IPS DF 6.9 (cell line): ENCODE data around the gene TUBD1.
"Not testable (repeated sequence)": the region's sequence is repeated elsewhere in the genome, so short reads cannot be mapped to it uniquely, and the experiment has no call there.

Experiments
- DNase-seq: peaks from one replicate; pipeline ENCODE4 v3.0.0-alpha.2; 2013; ENCODE audit warnings: low read depth, low spot score
- H3K27ac ChIP-seq: one replicate; pipeline ENCODE4 v1.5.1; 2013; ENCODE audit warnings: low read length, control low read depth
- H3K27me3 ChIP-seq: 2 replicates; pipeline ENCODE4 v1.6.1; 2013; ENCODE audit warnings: mild to moderate bottlenecking, low read length; ENCODE audit not compliant: control insufficient read depth, insufficient read depth
- H3K36me3 ChIP-seq: 2 replicates; pipeline ENCODE4 v1.6.1; 2013; ENCODE audit warnings: low read length; ENCODE audit not compliant: control insufficient read depth, insufficient read depth
- H3K4me1 ChIP-seq: 2 replicates; pipeline ENCODE4 v1.6.1; 2013; ENCODE audit warnings: low read length; ENCODE audit not compliant: control insufficient read depth, insufficient read depth
- H3K4me3 ChIP-seq: 2 replicates; pipeline ENCODE4 v1.5.1; 2013; ENCODE audit warnings: mild to moderate bottlenecking, low read length
- H3K9me3 ChIP-seq: 2 replicates; pipeline ENCODE4 v1.6.1; 2013; ENCODE audit warnings: low read length, inconsistent platforms; ENCODE audit not compliant: control insufficient read depth, insufficient read depth
- WGBS: extraction: QIAGEN DNeasy Blood & Tissue Kit; methylation state at CpG from one replicate; pipeline ENCODE4 v1.1.7; 2013; ENCODE audit warnings: mixed read lengths, missing lambda C conversion rate; ENCODE audit not compliant: insufficient read length, insufficient coverage; 5-methylcytosine and 5-hydroxymethylcytosine counted together

Gene TUBD1

DNA sequence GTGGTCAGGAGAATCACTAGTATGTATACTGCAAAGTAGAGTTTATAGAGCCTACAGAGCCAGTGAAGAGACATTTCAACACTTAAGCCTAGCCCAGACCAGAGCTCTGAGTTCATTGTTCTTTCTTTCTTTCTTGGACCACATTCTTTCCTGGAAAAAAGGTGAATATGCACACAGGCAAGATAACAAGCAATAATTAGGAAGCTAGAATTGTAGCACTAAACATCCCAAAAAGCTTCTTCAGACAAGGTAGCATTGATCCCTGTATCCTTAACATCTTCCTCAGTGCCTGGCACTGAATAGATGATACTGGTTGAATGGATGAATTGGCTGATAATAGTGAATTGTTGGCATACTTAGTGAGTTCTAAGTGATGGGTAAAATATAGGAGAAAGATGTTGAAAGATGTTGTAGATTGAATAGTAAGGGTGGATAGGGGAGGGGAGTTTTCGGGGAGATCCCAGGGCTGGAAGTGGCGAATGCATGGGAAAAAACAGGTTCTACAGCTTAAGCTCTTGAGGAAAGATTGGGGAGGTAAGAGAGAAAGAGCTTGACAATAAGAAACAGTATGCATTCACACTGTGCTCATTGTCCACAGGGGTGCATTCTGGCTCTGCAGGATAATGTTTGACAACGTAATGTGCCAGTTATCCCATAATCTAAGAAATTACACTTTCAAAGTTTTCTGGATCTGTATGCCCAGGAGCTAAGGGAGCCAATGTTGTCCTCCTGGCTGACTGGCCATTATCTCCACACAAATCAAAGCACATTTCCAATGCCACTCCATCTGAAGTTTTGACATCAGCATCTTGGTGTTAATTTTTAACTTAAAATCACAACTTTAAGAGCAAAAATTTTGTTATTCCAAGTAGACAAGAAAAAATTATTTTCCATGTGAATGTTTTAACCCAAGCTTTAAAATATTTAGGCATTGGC, 35.6 kb downstream of the TUBD1 start:
- Histone ChIP-seq H3K27me3 (no peaks in the 10 kb centered on the region), H3K9me3 (no peaks in the 10 kb centered on the region), H3K36me3 (no peaks in the 10 kb centered on the region), H3K4me1 (peaks cover 2% of the 10 kb centered on the region; the same call in 1 of the 2 replicates), H3K4me3 (no peak overlapping the region), H3K27ac (no peak overlapping the region)
- WGBS = 100% methylated on average over 1 of the region's 3 CpGs
- no peak for DNase-seq

GRCh38 chr17:59853919-59854729, 38.6 kb downstream of the TUBD1 start:
- H3K27me3 ChIP-seq, H3K4me3 ChIP-seq, H3K4me1 ChIP-seq, DNase-seq, H3K9me3 ChIP-seq, H3K36me3 ChIP-seq, H3K27ac ChIP-seq: not testable (repeated sequence)
- WGBS = no CpG with 5 or more reads among the region's 10 CpGs

DNA sequence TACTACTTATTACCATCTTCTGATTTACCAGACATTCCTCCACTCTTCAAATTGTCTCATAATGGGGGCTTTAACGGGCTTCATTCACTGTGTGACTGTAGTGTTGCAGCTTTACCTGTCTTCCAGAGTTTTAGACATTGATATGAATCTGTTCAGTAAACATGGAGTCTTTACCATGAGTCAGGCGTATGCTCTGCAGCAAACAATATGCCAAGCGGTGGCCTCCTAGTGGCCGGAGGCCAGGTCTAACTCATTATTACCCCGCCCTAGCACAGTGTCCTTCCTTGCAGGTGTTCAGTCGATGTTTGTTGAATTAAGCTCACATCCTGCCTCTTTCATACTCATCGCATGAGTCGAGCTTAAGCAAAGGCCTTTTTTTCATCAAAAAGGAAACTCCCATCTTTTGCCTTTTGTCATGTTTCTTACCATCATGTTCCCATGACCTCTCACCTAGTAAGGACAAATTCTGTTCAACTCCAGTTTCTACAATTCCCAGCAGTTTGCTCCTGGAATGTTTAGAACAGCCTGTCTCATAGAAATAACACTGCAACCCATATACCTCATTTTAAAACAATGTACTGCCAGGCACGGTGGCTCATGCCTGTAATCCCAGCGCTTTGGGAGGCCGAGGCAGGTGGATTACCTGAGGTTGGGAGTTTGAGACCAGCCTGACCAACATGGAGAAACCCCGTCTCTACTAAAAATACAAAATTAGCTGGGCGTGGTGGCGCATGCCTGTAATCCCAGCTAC, 39.4 kb downstream of the TUBD1 start:
- H3K36me3 ChIP-seq = no peaks in the 10 kb centered on the region
- DNase-seq = no peak
- H3K4me3 ChIP-seq = no peak overlapping the region
- H3K9me3 ChIP-seq = no peaks in the 10 kb centered on the region
- no peaks in the 10 kb centered on the region for H3K27me3 ChIP-seq
- H3K27ac ChIP-seq = no peak overlapping the region
- WGBS = no CpG with 5 or more reads among the region's 14 CpGs
- peaks cover 2% of the 10 kb centered on the region; the same call in 1 of the 2 replicates for H3K4me1 ChIP-seq

GRCh38 chr17:59852847-59853167, 39.9 kb downstream of the TUBD1 start:
- H3K9me3 ChIP-seq, H3K27me3 ChIP-seq, H3K4me1 ChIP-seq, H3K36me3 ChIP-seq, DNase-seq, H3K27ac ChIP-seq, H3K4me3 ChIP-seq: not testable (repeated sequence)
- WGBS = no CpG with 5 or more reads among the region's 7 CpGs

GRCh38 chr17:59851439-59852375, 41.0 kb downstream of the TUBD1 start:
- H3K27me3 ChIP-seq = no peaks in the 10 kb centered on the region
- H3K27ac ChIP-seq = no peak overlapping the region
- no peak for DNase-seq
- H3K4me3 ChIP-seq = no peak overlapping the region
- no CpG with 5 or more reads among the region's 14 CpGs for WGBS
- H3K36me3 ChIP-seq = no peaks in the 10 kb centered on the region
- H3K9me3 ChIP-seq = no peaks in the 10 kb centered on the region
- H3K4me1 ChIP-seq = no peaks in the 10 kb centered on the region; the same call in 1 of the 2 replicates

DNA sequence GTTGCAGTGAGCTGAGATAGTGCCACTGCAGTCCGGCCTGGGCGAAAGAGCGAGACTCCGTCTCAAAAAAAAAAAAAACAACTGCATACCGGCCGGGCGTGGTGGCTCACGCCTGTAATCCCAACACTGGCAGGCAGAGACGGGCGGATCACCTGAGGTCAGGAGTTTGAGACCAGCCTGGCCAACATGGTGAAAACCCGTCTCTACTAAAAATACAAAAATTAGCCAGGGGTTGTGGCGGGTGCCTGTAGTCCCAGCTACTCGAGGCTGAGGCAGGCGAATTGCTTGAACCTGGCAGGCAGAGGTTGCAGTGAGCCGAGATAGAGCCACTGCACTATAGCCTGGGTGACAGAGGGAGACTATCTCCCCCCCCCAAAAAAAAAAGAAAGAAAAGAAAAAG, 42.4 kb downstream of the TUBD1 start:
- no CpG with 5 or more reads among the region's 15 CpGs for WGBS

DNA sequence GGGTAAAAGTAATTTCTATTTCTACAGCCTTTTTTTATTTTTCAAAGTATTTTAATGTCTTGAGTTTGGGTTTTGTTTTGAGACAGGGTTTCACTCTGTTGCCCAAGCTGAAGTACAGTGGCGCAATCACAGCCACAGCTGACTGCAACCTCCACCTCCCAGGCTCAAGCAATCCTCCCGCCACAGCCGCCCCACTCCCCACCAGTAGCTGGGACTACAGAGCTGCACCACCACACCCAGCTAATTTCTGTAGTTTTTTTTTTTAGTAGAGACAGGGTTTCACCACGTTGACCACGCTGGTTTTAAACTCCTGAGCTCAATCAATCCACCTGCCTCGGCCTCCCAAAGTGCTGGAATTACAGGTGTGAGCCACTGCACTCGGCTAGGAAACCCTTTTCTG, 44.0 kb downstream of the TUBD1 start:
- Histone ChIP-seq H3K4me1 (peaks cover 4% of the 10 kb centered on the region; the same call in 1 of the 2 replicates), H3K27me3 (no peaks in the 10 kb centered on the region), H3K27ac (no peak overlapping the region), H3K9me3 (no peaks in the 10 kb centered on the region), H3K36me3 (no peaks in the 10 kb centered on the region), H3K4me3 (no peak overlapping the region)
- no peak for DNase-seq
- no CpG with 5 or more reads among the region's 7 CpGs for WGBS

More for the DNA sequence above, 42.4 kb downstream of the TUBD1 start:
- H3K4me3 ChIP-seq, H3K36me3 ChIP-seq, H3K4me1 ChIP-seq, H3K27ac ChIP-seq, H3K27me3 ChIP-seq, H3K9me3 ChIP-seq, DNase-seq: not testable (repeated sequence)

DNA sequence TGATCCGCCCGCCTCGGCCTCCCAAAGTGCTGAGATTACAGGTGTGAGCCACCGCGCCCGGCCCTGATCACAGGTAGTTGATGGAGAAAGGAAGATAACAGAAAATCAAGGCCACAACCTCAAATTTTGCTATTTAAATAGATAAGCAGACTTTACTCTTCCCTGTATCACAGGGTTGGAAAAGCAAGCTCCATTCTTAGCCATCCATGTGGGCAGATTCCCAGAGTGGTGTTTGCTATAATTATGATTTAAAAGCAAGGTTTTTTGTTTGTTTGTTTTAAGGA, 44.4 kb downstream of the TUBD1 start:
- no CpG with 5 or more reads among the region's 6 CpGs for WGBS
- Histone ChIP-seq H3K36me3 (no peaks in the 10 kb centered on the region), H3K27me3 (no peaks in the 10 kb centered on the region), H3K9me3 (no peaks in the 10 kb centered on the region), H3K4me3 (no peak overlapping the region), H3K27ac (no peak overlapping the region), H3K4me1 (peaks cover 4% of the 10 kb centered on the region; the same call in 1 of the 2 replicates)
- DNase-seq = no peak

DNA sequence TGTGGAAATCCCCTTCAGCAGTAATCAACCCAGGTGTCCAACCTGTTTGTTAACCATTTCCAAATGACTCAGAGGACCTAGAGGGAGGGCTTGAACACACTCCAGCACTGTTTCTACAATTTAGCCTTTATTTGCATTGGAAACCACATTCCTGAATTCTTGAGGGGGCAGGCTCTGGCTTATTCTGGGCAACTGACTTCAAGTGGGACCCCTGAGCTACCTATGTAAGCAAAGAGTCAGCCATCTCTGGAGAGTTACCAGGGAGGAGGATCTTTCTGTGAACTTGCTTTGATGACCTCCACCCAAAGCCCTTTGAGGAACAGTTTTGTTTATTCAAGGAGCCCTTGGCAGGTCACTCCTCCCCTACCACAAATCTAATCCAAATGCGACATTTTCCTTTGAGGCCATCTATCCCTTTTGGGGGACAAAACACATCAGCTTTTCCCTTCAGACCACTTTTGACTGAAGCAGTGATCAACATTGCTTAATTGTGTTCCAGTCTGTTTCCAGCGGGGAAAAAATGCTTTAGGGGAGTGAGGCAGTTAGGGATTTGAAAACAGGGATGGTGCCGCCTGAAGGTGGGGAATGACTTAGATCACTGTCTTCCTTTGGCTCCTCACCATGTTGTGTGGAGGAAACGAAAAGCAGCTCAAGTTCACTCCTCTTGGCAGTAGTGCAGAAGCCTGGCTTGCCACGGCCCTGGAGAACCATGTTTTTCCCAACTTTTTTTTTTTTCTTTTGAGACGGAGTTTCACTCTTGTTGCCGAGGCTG, 46.2 kb downstream of the TUBD1 start:
- H3K36me3 ChIP-seq = no peaks in the 10 kb centered on the region; the same call in 1 of the 2 replicates
- peaks cover 4% of the 10 kb centered on the region; the same call in 1 of the 2 replicates for H3K4me1 ChIP-seq
- no peak for DNase-seq
- no peak overlapping the region for H3K4me3 ChIP-seq
- no peaks in the 10 kb centered on the region for H3K9me3 ChIP-seq
- no peak overlapping the region for H3K27ac ChIP-seq
- no peaks in the 10 kb centered on the region for H3K27me3 ChIP-seq
- WGBS = no CpG with 5 or more reads among the region's 7 CpGs
